Left hindlimb (tissue), 1 donor: ENCODE data around the gene TRIM66.
"Not testable (repeated sequence)": the region's sequence is repeated elsewhere in the genome, so short reads cannot be mapped to it uniquely, and the experiment has no call there.

Experiments
- DNase-seq: peaks from one replicate; pipeline ENCODE4 v3.0.0-alpha.2; 2018

TRIM66 gene

GRCh38 chr11:8690374-8691342, 8.2 kb upstream of the TRIM66 start:
- DNase-seq = no peak

DNA sequence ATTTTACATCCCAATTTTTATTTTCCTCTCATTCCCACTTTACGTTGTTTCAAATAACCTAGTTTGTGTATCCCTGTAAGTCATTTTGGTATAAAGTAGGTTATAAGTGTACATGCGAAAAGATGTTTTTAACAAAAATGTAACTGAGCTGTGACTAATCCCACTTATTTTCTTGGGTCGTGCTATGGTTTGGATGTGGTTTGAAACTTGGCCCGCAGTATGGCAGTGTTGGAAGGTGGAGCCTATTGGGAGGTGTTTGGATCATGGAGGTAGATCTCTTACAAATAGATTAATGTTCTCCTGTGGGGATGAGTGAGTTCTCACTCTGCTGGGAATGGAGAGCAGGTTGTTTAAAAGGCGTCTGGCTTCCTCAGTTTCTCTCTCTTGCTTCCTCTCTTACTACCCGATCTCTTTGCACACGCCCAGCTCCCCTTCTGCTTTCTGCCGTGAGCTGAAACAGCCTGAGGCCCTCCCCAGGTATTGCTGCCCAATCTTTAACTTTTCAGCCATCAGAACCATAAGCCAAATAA, 7.3 kb upstream of the TRIM66 start:
- no peak for DNase-seq

DNA sequence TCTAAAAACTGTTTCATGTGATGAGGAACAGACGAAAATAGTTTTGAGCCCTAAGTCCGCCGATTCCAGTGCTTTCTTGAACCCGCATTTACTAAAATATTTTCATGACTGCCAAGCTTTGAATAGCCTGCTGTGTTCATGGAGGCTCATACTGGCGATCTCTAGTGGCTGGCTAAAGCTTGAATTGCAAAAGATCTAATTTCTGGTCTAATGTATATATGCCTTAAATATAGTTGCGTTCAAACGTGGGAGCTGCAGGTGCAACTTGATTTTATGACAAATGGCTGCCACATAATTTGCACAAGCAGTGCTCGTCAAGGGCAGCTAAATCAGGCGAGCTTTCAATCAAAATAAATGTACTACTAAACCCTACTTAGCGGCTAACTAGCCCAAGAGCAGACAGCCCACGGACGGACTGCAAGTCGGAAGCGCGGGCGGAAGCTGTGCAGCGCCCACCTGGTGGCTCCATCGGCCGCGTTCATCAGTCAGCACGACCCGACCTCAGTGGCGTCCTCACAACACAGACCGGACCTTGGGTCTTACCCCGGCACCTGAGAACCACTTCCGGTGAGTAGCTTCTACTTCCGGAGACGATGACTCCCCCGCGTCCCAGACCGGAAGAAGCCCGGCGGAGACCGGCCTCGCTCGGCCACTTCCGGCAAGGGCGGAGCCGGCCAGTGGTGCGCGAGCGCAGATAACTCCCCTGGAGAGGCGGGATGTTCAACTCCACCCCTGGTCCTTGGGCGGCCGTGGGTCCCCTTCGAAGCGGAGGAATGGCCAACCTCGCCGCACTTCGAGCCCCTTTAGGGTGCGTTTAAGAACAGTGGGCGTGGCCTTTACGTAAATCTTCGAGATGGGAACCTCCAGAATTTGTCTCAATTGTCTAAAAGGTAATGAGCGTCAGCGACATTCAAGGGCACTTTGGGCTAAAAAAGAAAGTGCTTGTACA, 6.2 kb upstream of the TRIM66 start:
- DNase-seq = peak; percentile 96

- DNase-seq = no peak
Measured at GRCh38 chr11:8686325-8686724, 3.9 kb upstream of the TRIM66 start.

- DNase-seq = no peak
Measured at GRCh38 chr11:8685820-8686219, 3.4 kb upstream of the TRIM66 start.

DNA sequence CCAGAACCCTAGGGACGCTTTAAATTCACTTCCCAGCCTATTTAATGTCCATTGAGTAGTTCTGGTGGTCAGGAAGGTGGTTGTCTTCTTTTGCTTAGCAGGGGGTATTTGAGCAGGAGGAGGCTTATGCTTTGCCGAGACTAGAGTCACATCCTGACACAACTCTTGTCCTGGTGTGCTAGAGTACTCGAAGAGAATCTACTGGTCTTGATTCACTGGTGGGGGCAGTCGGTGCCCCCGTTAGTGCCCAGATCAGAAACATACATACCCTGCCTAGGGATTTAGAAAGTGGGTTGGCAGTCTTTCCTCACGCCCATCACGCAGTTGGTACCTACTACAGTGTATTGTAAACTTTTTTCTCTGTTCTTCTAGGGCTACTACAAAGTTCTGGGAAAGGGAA, 2.8 kb upstream of the TRIM66 start:
- no peak for DNase-seq

DNA sequence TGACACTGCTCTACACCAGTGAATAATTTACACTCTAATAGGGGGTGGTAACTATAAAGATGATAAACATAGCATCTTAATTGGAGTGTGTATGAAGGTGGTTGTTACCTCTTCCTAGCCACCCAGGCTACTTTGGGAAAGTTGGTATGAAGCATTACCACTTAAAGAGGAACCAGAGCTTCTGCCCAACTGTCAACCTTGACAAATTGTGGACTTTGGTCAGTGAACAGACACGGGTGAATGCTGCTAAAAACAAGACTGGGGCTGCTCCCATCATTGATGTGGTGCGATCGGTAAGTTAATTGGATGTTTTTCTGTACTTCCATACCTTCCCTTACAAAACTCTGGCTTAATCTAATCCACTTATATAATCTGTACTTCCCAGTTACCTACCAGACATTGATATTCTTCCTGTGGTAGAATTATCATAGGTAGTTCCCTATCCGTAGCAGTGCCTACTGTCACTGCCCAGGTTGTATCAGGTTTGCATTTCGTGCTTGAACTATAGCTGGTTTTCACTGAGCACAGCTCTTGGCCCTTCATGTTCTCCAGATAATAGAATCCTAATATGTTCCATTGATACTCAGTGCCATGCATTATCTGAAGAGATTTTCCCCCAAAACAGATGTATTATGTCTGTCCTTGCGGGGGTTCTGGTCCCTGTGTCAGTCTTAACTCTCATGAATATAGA, 2.3 kb upstream of the TRIM66 start:
- no peak for DNase-seq

- no peak for DNase-seq
Measured at GRCh38 chr11:8683115-8683807, 796 bp upstream of the TRIM66 start.

DNA sequence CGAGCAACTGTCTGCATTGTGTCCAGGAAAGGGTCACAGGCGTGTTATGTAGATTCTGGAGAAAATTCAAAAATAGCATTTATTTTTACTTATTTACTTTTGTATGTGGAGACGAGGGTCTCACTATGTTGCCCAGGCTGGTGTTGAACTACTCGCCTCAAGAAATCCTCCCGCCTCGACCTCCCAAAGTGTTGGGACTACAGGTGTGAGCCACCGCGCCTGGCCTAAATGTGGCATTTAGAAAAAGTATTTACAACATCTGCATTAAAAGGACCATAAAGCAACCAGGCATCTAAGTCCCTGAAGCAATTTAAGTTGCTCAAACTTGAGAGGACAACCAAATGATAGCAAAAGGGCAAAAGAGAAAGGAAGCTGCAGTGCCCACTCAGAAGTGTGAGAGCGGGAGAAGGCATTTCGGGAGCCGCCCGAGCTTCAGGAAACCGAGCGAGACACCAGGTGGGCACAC, 595 bp downstream of the TRIM66 start:
- DNase-seq = no peak

- DNase-seq = no peak
Measured at GRCh38 chr11:8679006-8679405, 3.5 kb downstream of the TRIM66 start.

- no peak for DNase-seq
Measured at GRCh38 chr11:8676458-8676857, 6.0 kb downstream of the TRIM66 start.

GRCh38 chr11:8674859-8675258, 7.6 kb downstream of the TRIM66 start:
- DNase-seq = no peak

DNA sequence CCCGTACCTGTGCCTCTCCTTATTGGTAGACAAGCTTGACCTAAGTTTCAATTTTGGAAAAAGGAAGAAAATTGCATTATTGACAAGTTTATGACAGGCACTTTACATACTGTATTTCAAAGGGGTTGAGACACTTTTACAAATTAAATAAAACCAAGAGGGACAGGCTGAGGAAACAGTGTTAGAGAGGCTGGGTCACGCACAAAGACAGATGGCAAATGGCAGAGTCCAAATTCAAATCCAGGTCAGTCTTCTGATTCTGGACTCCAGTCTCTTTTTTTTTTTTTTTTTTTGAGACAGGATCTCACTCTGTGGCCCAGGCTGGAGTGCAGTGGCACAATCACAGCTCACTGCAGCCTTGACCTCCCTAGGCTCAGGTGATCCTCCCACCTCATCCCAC, 10.1 kb downstream of the TRIM66 start:
- DNase-seq = no peak

DNA sequence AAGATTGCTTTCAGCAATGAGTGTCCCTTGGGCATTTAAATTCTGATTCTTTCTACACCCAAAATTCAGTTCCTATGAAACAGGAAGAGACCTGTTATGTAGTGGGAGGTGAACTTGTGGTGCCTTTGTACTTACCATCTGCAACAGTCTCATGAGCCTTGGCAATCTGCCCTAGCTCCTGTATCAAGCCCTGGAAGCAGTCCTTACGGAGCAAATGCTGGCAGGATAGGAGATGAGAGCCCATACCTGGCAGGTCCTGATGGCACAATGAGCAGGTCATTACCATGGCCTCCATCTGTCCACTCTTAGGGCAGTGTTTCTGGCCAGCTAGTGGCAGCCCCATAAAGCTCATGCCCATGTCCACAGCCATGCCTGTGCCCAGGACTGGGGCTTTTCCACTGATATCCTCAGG, 10.8 kb downstream of the TRIM66 start:
- DNase-seq = no peak

GRCh38 chr11:8671193-8671612, 11.3 kb downstream of the TRIM66 start:
- DNase-seq = peak; percentile 75

DNA sequence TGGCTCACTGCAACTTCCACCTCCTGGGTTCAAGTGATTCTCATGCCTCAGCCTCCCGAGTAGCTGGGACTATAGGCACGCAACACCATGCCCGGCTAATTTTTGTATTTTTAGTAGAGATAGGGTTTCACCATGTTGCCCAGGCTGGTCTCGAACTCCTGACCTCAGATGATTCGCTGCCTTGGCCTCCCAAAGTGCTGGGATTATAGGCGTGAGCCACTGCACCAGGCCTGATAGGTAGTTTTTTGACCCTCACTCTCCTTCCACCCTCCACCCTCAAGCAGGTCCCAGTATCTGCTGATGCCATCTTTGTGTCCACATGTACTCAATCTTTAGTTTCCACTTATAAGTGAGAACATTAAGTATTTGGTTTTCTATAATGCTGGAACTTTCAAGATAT, 12.4 kb downstream of the TRIM66 start:
- not testable (repeated sequence) for DNase-seq

GRCh38 chr11:8665222-8665621, 17.2 kb downstream of the TRIM66 start:
- DNase-seq = no peak

DNA sequence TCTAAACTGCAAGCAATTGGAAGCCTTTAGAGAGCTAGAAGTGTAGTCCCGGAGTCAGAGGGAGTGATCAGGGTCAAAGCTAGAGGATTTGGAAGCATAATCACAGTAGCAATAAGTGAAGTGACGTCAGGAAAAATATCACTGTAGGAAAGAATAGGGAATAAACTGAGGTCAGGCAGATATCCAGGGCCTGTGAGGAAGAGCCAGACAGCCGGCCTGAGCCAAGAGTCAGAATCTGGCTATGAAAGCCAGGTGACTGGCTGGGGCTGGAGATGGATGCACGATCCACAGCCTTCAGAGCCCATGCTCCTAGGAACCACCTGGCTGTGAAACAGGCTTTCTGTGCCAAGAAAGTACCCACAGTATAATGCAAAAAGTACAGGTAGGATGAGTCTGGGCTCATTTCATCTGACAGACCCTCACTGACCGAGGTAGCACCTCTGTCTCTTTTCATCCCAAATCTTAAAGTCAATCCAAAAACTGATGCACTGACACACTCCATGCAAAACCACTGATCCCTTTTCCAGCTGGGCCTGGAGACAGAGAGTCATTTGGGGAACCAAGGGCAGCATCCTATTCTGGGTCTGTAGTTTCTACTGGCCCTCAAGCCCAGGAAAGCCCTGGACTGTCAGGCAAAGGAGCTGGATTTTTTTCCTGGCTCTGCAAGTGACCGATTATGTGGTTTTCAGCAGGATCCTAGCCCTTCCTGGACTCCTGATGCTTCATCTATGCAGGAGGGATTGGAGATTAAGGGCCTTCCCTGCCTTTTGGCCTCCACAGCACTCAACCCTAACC, 21.3 kb downstream of the TRIM66 start:
- DNase-seq = peak; percentile 42

GRCh38 chr11:8658321-8659057, 24.0 kb downstream of the TRIM66 start:
- no peak for DNase-seq

- DNase-seq = no peak
Measured at GRCh38 chr11:8656291-8656690, 26.2 kb downstream of the TRIM66 start.
